K562 (cell line): ENCODE measurements around the gene GAPVD1. TPM values are rescaled to one million over a fixed set of nuclear protein-coding genes. Genes with fewer than 3 reads are reported as not detected.

Experiments
- ATAC-seq: fragments of 200-7000 bp; cut with Tn5 transposase; 3 replicates; pipeline ENCODE4 v1.9.1; 2020; ENCODE audit warnings: moderate library complexity
- BruUV-seq: library from RNA; stranded (reverse); fragments of 400-500 nt; replicated peaks from 2 replicates; lab custom pipeline; 2021; lab: Mats Ljungman, UMichigan
- CTCF ChIA-PET: fragments of 300-600 bp; formaldehyde crosslinking; extraction: SDS; loops from one replicate; lab custom pipeline; 2021; ENCODE audit warnings: low intra/inter-chr PET ratio; lab: Yijun Ruan, JAX
- POLR2A ChIA-PET: fragments of 300-600, 350-650 bp; sonication (Branson Sonifier 250); formaldehyde crosslinking; extraction: SDS; loops from one replicate; lab custom pipeline; 2021; ENCODE audit warnings: antibody characterized with exemption, inconsistent platforms; lab: Yijun Ruan, JAX
- DNase-seq, 4 experiments: peaks; one replicate each; pipeline versions ENCODE4 v3.0.0 to v3.0.0-alpha.2; 2011 to 2018; ENCODE audit warnings: low spot score in 3 of 4, mixed read lengths in 3 of 4; ENCODE audit errors: extremely low read depth in 1 of 4
- FAIRE-seq: peaks from 2 replicates; lab custom pipeline; 2011; peaks lifted over from hg19 to GRCh38; lab: Jason Lieb, UNC
- H2AFZ ChIP-seq: 2 replicates; pipeline ENCODE4 v1.6.0; 2011; ENCODE audit warnings: low read depth, low read length, control low read depth, inconsistent platforms
- H3K27ac ChIP-seq: fragments of 200-600 bp; 3 replicates; pipeline ENCODE4 v1.8.0; 2011; ENCODE audit warnings: low read depth, mild to moderate bottlenecking, control low read depth, inconsistent platforms, low read length, moderate library complexity, mixed read lengths; ENCODE audit errors: extremely low read depth
- H3K27me3 ChIP-seq, 2 experiments: fragments of 300-600 bp in 1 of 2; 2 replicates in 1 of 2; 3 replicates in 1 of 2; pipeline versions ENCODE4 v1.6.0 to v1.8.0; 2011; ENCODE audit warnings: inconsistent platforms in 2 of 2, low read length in 2 of 2, mild to moderate bottlenecking in 1 of 2, mixed read lengths in 1 of 2, moderate library complexity in 1 of 2; ENCODE audit not compliant: control insufficient read depth in 2 of 2, insufficient read depth in 2 of 2
- H3K36me3 ChIP-seq: fragments of 300-600 bp; 3 replicates; pipeline ENCODE4 v1.8.0; 2011; ENCODE audit warnings: mild to moderate bottlenecking, low read length, inconsistent platforms; ENCODE audit not compliant: control insufficient read depth, insufficient read depth
- H3K4me1 ChIP-seq, 2 experiments: fragments of 200-600 bp in 1 of 2; replicated peaks in 1 of 2; 2 replicates in 1 of 2; 3 replicates in 1 of 2; pipeline versions ENCODE4 v1.5.1 to v1.8.0; 2011; ENCODE audit warnings: inconsistent platforms in 2 of 2, low read length in 2 of 2, mild to moderate bottlenecking in 1 of 2, mixed read lengths in 1 of 2, moderate library complexity in 1 of 2; ENCODE audit not compliant: control insufficient read depth in 2 of 2, insufficient read depth in 2 of 2
- H3K4me2 ChIP-seq: 2 replicates; pipeline ENCODE4 v1.6.1; 2011; ENCODE audit warnings: low read length, control low read depth, inconsistent platforms, mixed read lengths; ENCODE audit not compliant: insufficient read depth
- H3K4me3 ChIP-seq: fragments of 200-600 bp; sonication (generic), shearing (Covaris generic); 2 replicates; pipeline ENCODE4 v1.5.1; 2016; ENCODE audit warnings: control low read depth, inconsistent platforms
- H3K79me2 ChIP-seq: fragments of 200-600 bp; 3 replicates; pipeline ENCODE4 v1.8.0; 2011; ENCODE audit warnings: low read length, inconsistent platforms; ENCODE audit not compliant: control insufficient read depth, insufficient read depth
- H3K9ac ChIP-seq, 2 experiments: 2 replicates each; pipeline versions ENCODE4 v1.6.0 to v1.6.1; 2011; ENCODE audit warnings: low read depth in 2 of 2, low read length in 2 of 2, control low read depth in 1 of 2, inconsistent platforms in 1 of 2, mild to moderate bottlenecking in 1 of 2, mixed read lengths in 1 of 2; ENCODE audit not compliant: insufficient read depth in 1 of 2
- H3K9me1 ChIP-seq: one replicate; pipeline ENCODE4 v1.6.0; 2011; ENCODE audit warnings: inconsistent platforms, mild to moderate bottlenecking, low read length, moderate library complexity; ENCODE audit not compliant: control insufficient read depth, insufficient read depth
- H3K9me3 ChIP-seq: replicated peaks from 2 replicates; pipeline ENCODE4 v1.5.1; 2011; ENCODE audit warnings: low read depth, low read length, inconsistent platforms; ENCODE audit not compliant: control insufficient read depth, insufficient read depth
- H4K20me1 ChIP-seq: replicated peaks from 2 replicates; pipeline ENCODE4 v1.6.1; 2011; ENCODE audit warnings: low read length, inconsistent platforms, mixed read lengths; ENCODE audit not compliant: control insufficient read depth, insufficient read depth
- ARID1B ChIP-seq: fragments of 450-650 bp; IDR thresholded peaks from 2 replicates; pipeline ENCODE4 v1.6.1; 2016; ENCODE audit warnings: antibody characterized with exemption, mild to moderate bottlenecking, inconsistent platforms
- BDP1 ChIP-seq: IDR thresholded peaks from 3 replicates; pipeline ENCODE4 v1.6.1; 2011; ENCODE audit not compliant: insufficient read length, insufficient read depth
- ELF4 ChIP-seq: fragments of 450-650 bp; formaldehyde crosslinking; IDR thresholded peaks from 2 replicates; pipeline ENCODE4 v1.4.0; 2022; ENCODE audit warnings: missing genetic modification characterization
- FOXK2 ChIP-seq, 2 experiments: fragments of 450-650 bp; IDR thresholded peaks in 1 of 2; conservative IDR thresholded peaks in 1 of 2; 2 replicates each; pipeline ENCODE4 v1.6.1; 2016; ENCODE audit warnings: low read depth in 2 of 2, mild to moderate bottlenecking in 1 of 2
- JUNB ChIP-seq: fragments of 450-650 bp; formaldehyde crosslinking; conservative IDR thresholded peaks from 2 replicates; pipeline ENCODE4 v1.4.0; 2020; ENCODE audit warnings: mild to moderate bottlenecking
- JUND ChIP-seq, 2 experiments: IDR thresholded peaks; 2 replicates in 1 of 2; 3 replicates in 1 of 2; pipeline ENCODE4 v1.6.1; 2011; ENCODE audit warnings: borderline replicate concordance in 2 of 2, low read depth in 2 of 2, low read length in 2 of 2, improper control_type of control experiment in 1 of 2, missing biosample characterization in 1 of 2, missing genetic modification characterization in 1 of 2, missing genetic modification reagents in 1 of 2
- NFRKB ChIP-seq: fragments of 450-650 bp; IDR thresholded peaks from 2 replicates; pipeline ENCODE4 v1.6.1; 2016; ENCODE audit warnings: low read depth
- POLR2AphosphoS2 ChIP-seq: IDR thresholded peaks from 2 replicates; pipeline ENCODE4 v1.6.1; 2012; ENCODE audit warnings: low read length, improper control_type of control experiment
- RAD51 ChIP-seq: fragments of 450-650 bp; IDR thresholded peaks from 2 replicates; pipeline ENCODE4 v1.7.1; 2016; ENCODE audit warnings: low read depth, mild to moderate bottlenecking, borderline replicate concordance
- SIN3A ChIP-seq, 2 experiments: fragments of 150-350 bp in 1 of 2; IDR thresholded peaks; 2 replicates each; pipeline ENCODE4 v1.6.1; 2011 to 2016; ENCODE audit warnings: borderline replicate concordance in 2 of 2, low read depth in 2 of 2, low read length in 2 of 2, mild to moderate bottlenecking in 2 of 2, moderate library complexity in 2 of 2; ENCODE audit not compliant: control insufficient read depth in 1 of 2
- YY1 ChIP-seq, 3 experiments: IDR thresholded peaks; 2 replicates each; pipeline ENCODE4 v1.6.1; 2011; ENCODE audit warnings: low read length in 2 of 3, mild to moderate bottlenecking in 2 of 3, moderate library complexity in 2 of 3, borderline replicate concordance in 1 of 3, control low read depth in 1 of 3, low read depth in 1 of 3; ENCODE audit not compliant: insufficient read depth in 3 of 3, insufficient replicate concordance in 2 of 3, control insufficient read depth in 1 of 3, insufficient read length in 1 of 3; ENCODE audit errors: extremely low read depth in 1 of 3
- ZNF324 ChIP-seq: fragments of 250-450 bp; sonication (Bioruptor Pico); IDR thresholded peaks from 2 replicates; pipeline ENCODE4 v1.4.0; 2020; ENCODE audit warnings: mild to moderate bottlenecking
- ZNF445 ChIP-seq: fragments of 250-450 bp; sonication (Bioruptor Pico); IDR thresholded peaks from 2 replicates; pipeline ENCODE4 v1.4.0; 2020; ENCODE audit warnings: low read depth, mild to moderate bottlenecking, moderate library complexity
- ZNF76 ChIP-seq: fragments of 250-450 bp; sonication (Bioruptor Pico); IDR thresholded peaks from 2 replicates; pipeline ENCODE4 v1.4.0; 2020; ENCODE audit warnings: mild to moderate bottlenecking, moderate library complexity, borderline replicate concordance
- WGBS: fragments of 100-300 bp; shearing (Covaris generic); methylation state at CpG from one replicate; pipeline ENCODE4 v1.1.6; 2016; ENCODE audit warnings: low coverage, mixed read lengths; ENCODE audit not compliant: insufficient coverage; ENCODE audit errors: missing lambda C conversion rate; 5-methylcytosine and 5-hydroxymethylcytosine counted together
- in situ Hi-C: fragments of 300-500 bp; cut with MboI; formaldehyde crosslinking; loops from 4 replicates; pipeline ENCODE4 v1.15.0; 2018; ENCODE audit warnings: inconsistent platforms, mixed read lengths
- intact Hi-C: fragments of 100-400 bp; cut with micrococcal nuclease; formaldehyde crosslinking; loops from 2 replicates; pipeline ENCODE4 v1.14.2; 2022
- polyA plus RNA-seq, 8 experiments: library from polyadenylated mRNA; depleted of rRNA in 4 of 8; stranded (reverse) in 5 of 8; unstranded in 3 of 8; fragments of >200 nt; fragmentation: Nextera tagmentation in 2 of 8; fragmentation: Illumina TruSeq in 1 of 8; extraction: Ambion mirVana in 2 of 8; extraction: Trizol in 1 of 8; gene quantifications; 2 replicates each; pipeline versions ENCODE4 v1.2.1 to v1.2.3, GENCODE V29; 2011 to 2014; ENCODE audit warnings: inconsistent platforms in 1 of 8, missing spikeins in 1 of 8
- total RNA-seq, 7 experiments: library from RNA; depleted of rRNA in 6 of 7; stranded (reverse); fragments of >200 nt in 6 of 7; fragmentation: Illumina TruSeq in 2 of 7; extraction: Trizol in 2 of 7; gene quantifications; 2 replicates each; pipeline versions ENCODE4 v1.2.1 to v1.2.3, GENCODE V29; 2011 to 2021; ENCODE audit warnings: low replicate concordance in 1 of 7
- TF ChIP-seq, protein P1 (sequence below), 2 experiments: fragments of 450-650 bp; IDR thresholded peaks; 2 replicates each; pipeline ENCODE4 v1.6.1; 2018; ENCODE audit warnings: mild to moderate bottlenecking in 2 of 2, low read depth in 1 of 2; ENCODE audit not compliant: partially characterized antibody in 2 of 2

GAPVD1 gene
- total and polyA plus RNA-seq, 9 of the 15 experiments (the other 6 are each of a cell fraction or from before 2014, with no cell fraction given) = 9.5 to 66.1 (median 45.5) TPM

DNA sequence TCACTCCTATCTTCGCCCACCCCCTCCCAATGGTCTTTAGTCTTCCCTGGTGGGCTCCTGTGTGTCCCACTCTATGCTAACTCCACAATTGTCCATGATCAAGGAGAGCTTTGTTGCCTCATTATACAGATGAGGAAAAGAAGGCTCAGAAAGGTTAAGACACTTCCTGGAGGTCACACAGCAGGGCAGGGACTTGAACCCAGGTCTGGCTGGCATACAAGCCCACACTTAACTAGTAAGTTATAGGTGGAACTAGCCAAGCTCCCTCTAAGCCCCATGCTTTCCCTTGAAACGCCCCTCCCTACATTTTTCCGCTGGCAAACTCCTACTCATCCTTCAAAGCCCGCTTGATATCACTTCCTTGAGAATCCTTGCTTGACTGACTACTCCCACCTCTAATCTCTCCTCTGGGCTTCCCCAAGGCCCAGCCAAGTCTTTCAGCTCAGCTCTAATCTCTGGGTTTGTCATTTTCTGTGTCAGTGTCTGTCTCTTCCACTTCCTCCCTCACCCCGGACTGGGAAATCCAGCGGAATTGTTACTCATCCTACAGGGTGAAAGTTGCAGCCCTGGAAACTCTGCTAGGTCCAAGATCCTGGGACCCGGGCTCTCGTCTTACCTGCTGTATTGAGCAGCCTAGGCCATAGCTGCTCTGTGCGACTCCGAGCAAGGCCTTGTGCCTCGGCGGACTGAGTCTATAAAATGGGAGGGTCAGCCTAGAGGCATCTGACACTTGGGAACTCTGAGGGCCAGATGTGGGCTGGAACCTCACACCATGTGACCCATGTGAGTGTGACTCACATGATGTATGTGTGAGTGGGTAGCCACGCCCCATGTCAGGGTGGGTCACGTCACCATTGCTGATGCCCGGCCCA lies 144.5 kb downstream of the GAPVD1 start:
- Histone ChIP-seq H3K27ac (no peak overlapping the region), H3K4me3 (no peak overlapping the region), H3K9ac (no peak overlapping the region), H3K4me1 (peaks cover 9 to 57% of the 10 kb centered on the region in 2 experiments; a peak in 4 of 5 replicates), H2AFZ (0 out of 2 replicates have a peak overlapping the region, but pooled peaks have one; percentile 6), H3K36me3 (no peaks in the 10 kb centered on the region), H3K9me3 (peaks cover 4% of the 10 kb centered on the region; the same call in 1 of the 2 replicates), H3K4me2 (no peak overlapping the region; the same call in 1 of the 2 replicates), H3K79me2 (no peaks in the 10 kb centered on the region; the same call in 2 of the 3 replicates), H4K20me1 (no peaks in the 10 kb centered on the region), H3K27me3 (no peaks in the 10 kb centered on the region; a peak in 1 of 5 replicates), H3K9me1 (no peaks in the 10 kb centered on the region)
- intact Hi-C loops (loop anchor here (5.0 kb wide), 2 partner anchors 991 to 1086 kb away; no protein-coding TSS in a partner anchor), in situ Hi-C loops (loop anchor here (5.0 to 10.0 kb wide), 2 partner anchors 989 to 1076 kb away; no protein-coding TSS in a partner anchor)
- peak; percentile 14 for ATAC-seq
- peak; percentile 62 to 75 (median 71) for DNase-seq
- peak; percentile 76 for FAIRE-seq
- 28% methylated on average over 15 of the region's 15 CpGs for WGBS
- no TSS peak for BruUV-seq
- POLR2A ChIA-PET = interaction anchor here (2.8 kb wide), 1 partner anchor 236 kb away, joined by 5 read pairs; no protein-coding TSS in a partner anchor
- CTCF ChIA-PET = interaction anchor here (0.6 kb wide), 1 partner anchor 640 kb away, joined by 3 read pairs; no protein-coding TSS in a partner anchor
- no peak for TF ChIP-seq JUNB (CRISPR knock-in tag)
- TF ChIP-seq, protein P1, sequence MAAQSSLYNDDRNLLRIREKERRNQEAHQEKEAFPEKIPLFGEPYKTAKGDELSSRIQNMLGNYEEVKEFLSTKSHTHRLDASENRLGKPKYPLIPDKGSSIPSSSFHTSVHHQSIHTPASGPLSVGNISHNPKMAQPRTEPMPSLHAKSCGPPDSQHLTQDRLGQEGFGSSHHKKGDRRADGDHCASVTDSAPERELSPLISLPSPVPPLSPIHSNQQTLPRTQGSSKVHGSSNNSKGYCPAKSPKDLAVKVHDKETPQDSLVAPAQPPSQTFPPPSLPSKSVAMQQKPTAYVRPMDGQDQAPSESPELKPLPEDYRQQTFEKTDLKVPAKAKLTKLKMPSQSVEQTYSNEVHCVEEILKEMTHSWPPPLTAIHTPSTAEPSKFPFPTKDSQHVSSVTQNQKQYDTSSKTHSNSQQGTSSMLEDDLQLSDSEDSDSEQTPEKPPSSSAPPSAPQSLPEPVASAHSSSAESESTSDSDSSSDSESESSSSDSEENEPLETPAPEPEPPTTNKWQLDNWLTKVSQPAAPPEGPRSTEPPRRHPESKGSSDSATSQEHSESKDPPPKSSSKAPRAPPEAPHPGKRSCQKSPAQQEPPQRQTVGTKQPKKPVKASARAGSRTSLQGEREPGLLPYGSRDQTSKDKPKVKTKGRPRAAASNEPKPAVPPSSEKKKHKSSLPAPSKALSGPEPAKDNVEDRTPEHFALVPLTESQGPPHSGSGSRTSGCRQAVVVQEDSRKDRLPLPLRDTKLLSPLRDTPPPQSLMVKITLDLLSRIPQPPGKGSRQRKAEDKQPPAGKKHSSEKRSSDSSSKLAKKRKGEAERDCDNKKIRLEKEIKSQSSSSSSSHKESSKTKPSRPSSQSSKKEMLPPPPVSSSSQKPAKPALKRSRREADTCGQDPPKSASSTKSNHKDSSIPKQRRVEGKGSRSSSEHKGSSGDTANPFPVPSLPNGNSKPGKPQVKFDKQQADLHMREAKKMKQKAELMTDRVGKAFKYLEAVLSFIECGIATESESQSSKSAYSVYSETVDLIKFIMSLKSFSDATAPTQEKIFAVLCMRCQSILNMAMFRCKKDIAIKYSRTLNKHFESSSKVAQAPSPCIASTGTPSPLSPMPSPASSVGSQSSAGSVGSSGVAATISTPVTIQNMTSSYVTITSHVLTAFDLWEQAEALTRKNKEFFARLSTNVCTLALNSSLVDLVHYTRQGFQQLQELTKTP (IDR thresholded peaks at IDR 0.05; ENCODE audit: low read depth in 1 of 2, partially characterized antibody in 2 of 2) = no peak
- peak; percentile 73 for TF ChIP-seq JUND (IDR thresholded peaks at IDR 0.05; ENCODE audit: borderline replicate concordance, low read depth, low read length)
- no peak for TF ChIP-seq JUND (tag; IDR thresholded peaks at IDR 0.05; ENCODE audit: borderline replicate concordance, low read depth, low read length)
- TF ChIP-seq ARID1B = peak; percentile 32; the same call in 1 of the 2 replicates
- TF ChIP-seq RAD51 = peak; percentile 72
- no peak for TF ChIP-seq ZNF445 (CRISPR knock-in tag)
- no peak for TF ChIP-seq ZNF324 (CRISPR knock-in tag)
- TF ChIP-seq ELF4 (CRISPR knock-in tag) = 0 out of 2 replicates have a peak, but pooled peaks have one; percentile 16
- TF ChIP-seq NFRKB = no peak
- TF ChIP-seq POLR2AphosphoS2 = no peak
- TF ChIP-seq BDP1 = no peak
- no peak for TF ChIP-seq FOXK2 (conservative IDR thresholded peaks at IDR 0.05 in 1 of 2, IDR thresholded peaks at IDR 0.05 in 1 of 2; ENCODE audit: low read depth in 2 of 2)
- TF ChIP-seq YY1 (IDR thresholded peaks at IDR 0.05; ENCODE audit: borderline replicate concordance in 1 of 3, control insufficient read depth in 1 of 3, extremely low read depth in 1 of 3, insufficient read depth in 3 of 3, insufficient read length in 1 of 3, insufficient replicate concordance in 2 of 3, low read depth in 1 of 3, low read length in 2 of 3) = no peak
- no peak for TF ChIP-seq ZNF76 (CRISPR knock-in tag)
- no peak for TF ChIP-seq SIN3A (IDR thresholded peaks at IDR 0.05; ENCODE audit: borderline replicate concordance in 2 of 2, control insufficient read depth in 1 of 2, low read depth in 2 of 2, low read length in 2 of 2)
